Stimulated activated CD4-positive, alpha-beta T cell treated with anti-CD3 and anti-CD28 coated beads, Interleukin-1b, Interleukin-23, amount 100 ng/mL, for 48 hours (primary cell): ENCODE measurements around the gene LDHAL6B.

Source experiments
- DNase-seq: peaks from one replicate; pipeline ENCODE4 v3.0.0-alpha.2; 2020

Gene LDHAL6B

GRCh38 chr15:59221511-59222505 is 15.2 kb downstream of the LDHAL6B start:
- no peak for DNase-seq

DNA sequence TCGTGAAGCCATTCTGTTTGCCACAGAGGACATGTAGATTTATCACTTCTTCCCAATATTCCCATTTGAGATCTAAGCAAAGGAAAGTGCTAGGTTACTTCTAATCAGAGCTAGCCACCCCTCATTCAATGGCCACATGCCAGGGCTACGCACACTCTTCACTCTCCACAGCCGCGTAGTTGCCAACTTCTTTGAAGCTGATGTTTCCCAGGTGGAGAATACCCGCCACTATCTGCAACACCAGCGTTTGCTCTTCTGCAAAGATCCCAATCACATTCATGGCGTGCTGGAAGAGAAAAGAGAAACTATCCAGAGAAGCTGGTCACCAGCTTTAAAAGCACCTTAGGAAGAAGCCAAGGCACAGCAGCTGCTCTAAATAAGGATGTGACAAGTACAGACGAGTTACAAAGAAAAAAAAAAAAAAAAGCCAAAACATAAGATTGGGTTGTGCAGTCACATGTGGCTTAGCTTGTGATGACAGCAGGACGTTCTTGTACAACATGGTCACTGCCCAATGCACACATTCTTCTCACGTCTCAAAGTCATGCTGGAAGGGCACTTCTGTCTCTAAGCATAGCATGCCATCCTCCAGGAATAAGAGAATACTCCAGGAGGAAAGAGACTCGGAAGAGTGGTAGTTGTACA is 16.4 kb downstream of the LDHAL6B start:
- DNase-seq = no peak

DNA sequence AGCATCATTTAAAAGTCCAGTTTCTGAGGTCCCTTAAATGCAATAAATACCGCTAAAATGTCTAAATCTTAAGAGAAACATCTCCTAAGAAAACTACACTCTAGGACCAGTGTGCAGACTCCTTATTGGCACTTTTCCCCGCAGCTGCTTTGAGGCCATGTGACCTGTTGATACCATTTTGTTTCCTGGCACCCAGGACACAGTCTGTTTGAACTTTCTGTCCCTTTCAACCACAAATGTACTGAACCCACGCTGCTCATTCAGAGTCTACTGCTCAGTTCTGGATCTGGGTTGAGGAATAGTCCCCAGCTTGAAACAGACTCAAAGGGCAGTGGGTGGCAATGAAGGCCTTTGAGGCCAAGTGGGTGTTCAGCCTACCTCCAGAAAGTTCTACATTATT is 17.1 kb downstream of the LDHAL6B start:
- no peak for DNase-seq

DNA sequence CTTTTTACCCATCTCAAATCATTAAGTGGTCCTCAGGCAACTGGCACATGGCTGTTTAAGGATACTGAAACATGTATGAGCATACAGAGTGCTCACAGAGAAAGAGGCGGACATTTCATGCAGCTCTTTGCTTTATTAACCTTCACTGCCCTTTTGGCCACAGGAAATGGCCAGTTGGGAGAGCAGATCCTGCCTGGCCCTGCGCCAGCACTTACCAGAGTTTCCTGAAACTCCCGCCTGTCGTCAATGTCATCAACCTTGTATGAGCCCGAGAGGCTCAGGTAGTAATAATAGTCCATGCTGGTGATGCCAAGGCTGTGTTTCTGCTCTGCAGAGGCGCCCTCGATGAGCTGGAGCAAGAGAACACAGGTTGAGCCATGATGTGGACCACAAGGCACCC is 17.8 kb downstream of the LDHAL6B start:
- no peak for DNase-seq

DNA sequence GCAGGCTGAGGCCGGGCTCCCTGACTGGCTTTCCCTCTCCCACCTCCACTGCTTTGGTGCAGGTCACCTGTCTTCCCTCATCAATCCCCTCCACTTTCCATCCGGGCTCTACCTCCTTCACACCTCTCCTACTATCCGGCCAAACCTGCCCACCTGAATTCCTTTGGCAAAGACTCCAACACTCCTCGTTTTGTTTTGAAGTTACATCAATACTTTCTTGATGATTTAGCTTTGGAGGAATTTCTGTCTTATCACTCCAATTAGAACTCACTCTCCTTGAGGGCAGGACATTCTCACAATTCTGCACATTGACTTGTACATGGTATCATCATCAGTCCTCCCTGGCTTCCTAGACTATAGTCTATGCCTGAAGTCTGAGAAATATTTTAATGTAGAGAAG is 20.4 kb downstream of the LDHAL6B start:
- DNase-seq = no peak

- no peak for DNase-seq
Observed at GRCh38 chr15:59229015-59229414, 22.4 kb downstream of the LDHAL6B start.

GRCh38 chr15:59229453-59229852 is 22.8 kb downstream of the LDHAL6B start:
- DNase-seq = no peak

DNA sequence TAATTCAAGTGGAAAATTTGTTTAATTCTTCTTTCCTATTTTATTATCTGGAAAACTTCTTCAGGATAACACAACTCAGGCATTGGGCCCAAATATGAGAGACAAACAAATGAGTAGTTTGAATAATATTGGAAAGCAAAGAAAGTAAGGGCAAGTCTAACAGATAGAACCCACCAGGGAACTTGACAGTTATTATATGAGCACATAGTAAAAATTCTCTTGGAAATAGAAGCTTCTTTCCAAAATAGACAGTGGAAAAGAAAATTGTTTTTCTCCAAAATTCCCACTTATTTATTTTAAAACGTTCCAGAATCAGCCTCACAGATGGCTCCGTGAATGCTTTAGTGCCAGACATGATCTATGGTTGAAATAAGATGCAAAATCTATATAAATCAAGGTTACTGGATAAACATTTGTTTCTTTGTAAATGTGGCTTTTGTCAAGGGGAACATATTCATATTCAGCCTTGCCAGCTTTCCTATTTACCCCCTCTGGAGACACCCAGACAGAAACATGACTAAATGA is 23.9 kb downstream of the LDHAL6B start:
- no peak for DNase-seq

- DNase-seq = no peak
Observed at GRCh38 chr15:59232476-59232875, 25.8 kb downstream of the LDHAL6B start.

GRCh38 chr15:59236394-59236793 is 29.8 kb downstream of the LDHAL6B start:
- DNase-seq = no peak

GRCh38 chr15:59237119-59237855 is 30.6 kb downstream of the LDHAL6B start:
- DNase-seq = no peak

- DNase-seq = no peak
Observed at GRCh38 chr15:59237924-59238331, 31.3 kb downstream of the LDHAL6B start.

DNA sequence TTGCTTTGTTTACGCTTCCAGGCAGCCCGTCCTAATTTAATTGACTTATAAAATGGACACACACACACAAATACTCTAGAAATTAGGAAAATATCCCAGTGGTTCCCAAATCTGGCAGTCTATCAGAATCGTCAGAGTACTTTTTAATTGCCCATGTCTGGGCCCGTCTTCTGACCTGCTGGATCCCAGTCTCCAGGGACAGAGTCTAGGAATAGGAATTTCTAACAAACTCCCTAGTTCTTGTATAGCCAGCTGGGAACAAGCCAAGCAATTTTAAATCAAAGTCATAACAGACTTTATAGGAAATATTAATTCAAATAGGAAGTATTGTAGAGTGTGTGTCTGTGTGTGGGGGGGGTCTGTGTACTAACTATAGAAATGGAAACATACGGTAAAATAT is 33.4 kb downstream of the LDHAL6B start:
- DNase-seq = no peak

DNA sequence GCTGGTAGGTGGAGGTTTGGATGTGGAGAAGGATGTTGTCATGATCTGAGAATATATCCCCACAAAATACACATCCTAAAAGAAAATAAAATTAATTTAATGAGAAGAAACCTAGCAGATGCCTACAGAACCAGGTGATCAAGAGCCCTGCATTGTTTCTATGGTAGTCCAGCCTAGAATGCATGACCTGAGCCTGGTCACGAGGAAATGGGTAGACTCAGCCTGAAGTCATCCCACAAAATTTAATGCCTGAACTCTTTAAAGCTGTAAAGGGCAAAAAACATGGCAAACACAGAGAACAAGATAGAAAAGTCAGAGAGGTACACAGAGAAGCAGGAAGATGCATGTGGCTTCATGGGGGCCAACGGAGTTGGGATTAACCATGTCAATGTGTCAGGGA is 36.0 kb downstream of the LDHAL6B start:
- DNase-seq = no peak

- DNase-seq = no peak
Observed at GRCh38 chr15:59243622-59244021, 37.0 kb downstream of the LDHAL6B start.

- DNase-seq = no peak
Observed at GRCh38 chr15:59244337-59244736, 37.7 kb downstream of the LDHAL6B start.

- DNase-seq = no peak
Observed at GRCh38 chr15:59245559-59245958, 38.9 kb downstream of the LDHAL6B start.

DNA sequence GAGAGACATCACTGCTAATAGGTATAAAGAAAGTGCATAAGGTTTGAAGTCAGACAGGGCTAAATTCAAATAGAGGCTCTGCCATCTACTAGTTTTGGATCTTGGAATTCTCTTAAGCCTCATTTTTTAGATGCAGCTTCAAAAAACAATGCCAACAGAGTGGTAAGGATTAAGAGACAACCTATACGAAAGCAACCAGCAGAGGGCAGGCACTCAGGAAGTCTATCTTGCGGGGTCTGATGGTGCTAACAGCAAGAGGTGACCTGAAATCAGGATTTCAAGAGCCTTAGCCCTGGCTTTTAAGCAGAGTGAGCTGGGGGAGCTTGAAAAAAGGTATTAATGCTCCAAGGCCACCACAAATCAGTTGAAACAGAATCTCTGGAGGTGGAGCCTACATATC is 40.7 kb downstream of the LDHAL6B start:
- DNase-seq = peak; percentile 38

GRCh38 chr15:59249816-59250215 is 43.2 kb downstream of the LDHAL6B start:
- DNase-seq = no peak

DNA sequence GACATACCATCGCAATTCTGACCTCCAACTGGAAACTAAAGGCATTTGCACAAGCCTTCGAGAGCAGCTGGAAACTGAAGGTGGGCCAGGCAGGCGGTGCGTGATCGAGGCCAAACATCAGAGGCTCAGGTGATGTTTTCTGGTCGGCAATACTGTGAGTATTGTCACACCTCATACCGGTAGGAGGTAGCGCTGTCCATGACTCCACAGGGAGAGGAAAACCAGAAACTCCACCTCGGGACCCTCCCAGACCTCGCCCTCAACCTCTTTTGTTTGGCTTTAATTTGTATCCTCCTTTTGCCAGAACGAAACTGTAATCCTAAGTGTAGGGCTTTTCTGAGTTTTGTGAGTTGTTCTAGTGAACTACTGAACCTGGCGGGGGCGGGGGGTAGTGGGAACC is 43.6 kb downstream of the LDHAL6B start:
- no peak for DNase-seq

DNA sequence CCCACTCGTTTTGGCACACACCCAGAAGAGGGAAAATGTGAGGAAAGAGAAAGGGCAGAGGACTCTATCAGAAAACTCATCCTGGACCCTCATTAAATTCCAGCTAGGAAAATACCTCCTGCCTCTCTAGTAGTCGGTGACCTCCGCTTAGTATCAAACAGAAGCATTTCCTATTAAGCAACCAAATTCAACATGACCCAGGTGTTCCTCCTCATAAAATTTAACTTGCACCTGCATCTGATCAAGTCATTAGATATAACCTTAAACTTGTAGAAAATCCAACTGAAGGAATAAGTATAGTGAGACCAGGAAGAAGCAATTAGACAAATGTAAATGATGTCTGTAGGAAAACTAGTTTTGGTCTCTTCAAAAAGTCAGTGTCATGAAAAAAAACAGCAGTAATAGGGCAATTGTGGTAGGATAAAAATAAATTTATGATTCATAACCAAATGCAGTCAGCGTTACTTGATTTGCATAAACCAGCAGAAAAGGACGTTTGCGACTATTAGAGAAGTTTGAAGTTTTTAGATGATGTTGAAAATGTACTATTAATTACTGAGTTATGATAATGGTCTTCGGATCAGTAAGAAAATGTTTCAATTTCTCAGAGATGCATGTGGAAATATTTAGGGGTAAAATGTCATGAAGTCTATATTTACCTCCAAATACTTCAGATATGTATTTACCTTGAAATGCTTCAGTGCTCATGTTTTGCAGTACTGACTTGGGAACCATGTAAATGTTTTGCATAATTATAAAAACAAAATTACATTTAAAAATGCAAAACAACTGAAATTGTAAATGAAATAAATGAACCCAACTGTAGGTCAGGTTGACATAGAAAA is 44.6 kb downstream of the LDHAL6B start:
- DNase-seq = no peak

DNA sequence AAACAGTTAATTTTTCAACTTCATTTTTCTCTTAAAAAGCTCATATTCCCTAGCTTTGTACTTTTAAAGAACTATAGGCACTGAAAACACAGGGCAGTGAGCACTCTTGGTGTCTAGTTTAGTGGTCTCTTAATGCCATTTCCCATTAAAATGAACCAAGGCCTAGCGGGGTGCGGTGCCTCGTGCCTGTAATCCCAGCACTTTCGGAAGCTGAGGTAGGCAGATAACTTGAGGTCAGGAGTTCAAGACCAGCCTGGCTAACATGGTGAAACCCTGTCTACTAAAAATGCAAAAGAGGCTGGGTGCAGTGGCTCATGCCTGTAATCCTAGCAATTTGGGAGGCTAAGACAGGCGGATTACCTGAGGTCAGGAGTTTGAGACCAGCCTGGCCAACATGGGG is 45.5 kb downstream of the LDHAL6B start:
- no peak for DNase-seq
